Astrocyte (in vitro differentiated cells and primary cell): ENCODE measurements around the gene RASGRF2. TPM values are rescaled to one million over a fixed set of nuclear protein-coding genes. Genes with fewer than 3 reads are reported as not detected.

ENCODE experiments used
- DNase-seq: peaks from one replicate; pipeline ENCODE4 v3.0.0-alpha.2; 2010; ENCODE audit warnings: low read depth
- FAIRE-seq: peaks from 2 replicates; lab custom pipeline; 2011; peaks lifted over from hg19 to GRCh38; lab: Jason Lieb, UNC
- H2AFZ ChIP-seq: 2 replicates; pipeline ENCODE4 v1.6.0; 2012; ENCODE audit warnings: low read depth, low read length, inconsistent platforms
- H3K27ac ChIP-seq: 2 replicates; pipeline ENCODE4 v1.5.1; 2011; ENCODE audit warnings: low read depth, low read length, inconsistent platforms
- H3K27me3 ChIP-seq: 2 replicates; pipeline ENCODE4 v1.6.0; 2011; ENCODE audit warnings: low read length, inconsistent platforms; ENCODE audit not compliant: insufficient read depth
- H3K36me3 ChIP-seq: 2 replicates; pipeline ENCODE4 v1.5.1; 2011; ENCODE audit warnings: low read length, inconsistent platforms; ENCODE audit not compliant: insufficient read depth
- H3K4me1 ChIP-seq: 2 replicates; pipeline ENCODE4 v1.5.1; 2011; ENCODE audit warnings: low read length, inconsistent platforms; ENCODE audit not compliant: insufficient read depth
- H3K4me2 ChIP-seq: 2 replicates; pipeline ENCODE4 v1.6.0; 2012; ENCODE audit warnings: low read length, inconsistent platforms
- H3K4me3 ChIP-seq: 2 replicates; pipeline ENCODE4 v1.5.1; 2011; ENCODE audit warnings: low read depth, mild to moderate bottlenecking, low read length, inconsistent platforms; ENCODE audit not compliant: insufficient read depth
- H3K79me2 ChIP-seq: 2 replicates; pipeline ENCODE4 v1.6.0; 2012; ENCODE audit warnings: mild to moderate bottlenecking, low read length, inconsistent platforms; ENCODE audit not compliant: insufficient read depth
- H3K9ac ChIP-seq: 2 replicates; pipeline ENCODE4 v1.6.0; 2012; ENCODE audit warnings: mild to moderate bottlenecking, low read length, inconsistent platforms
- H3K9me3 ChIP-seq: 2 replicates; pipeline ENCODE4 v1.5.1; 2012; ENCODE audit warnings: low read depth, mild to moderate bottlenecking, low read length, inconsistent platforms; ENCODE audit not compliant: insufficient read depth
- H4K20me1 ChIP-seq: 2 replicates; pipeline ENCODE4 v1.6.0; 2012; ENCODE audit warnings: low read length, inconsistent platforms; ENCODE audit not compliant: insufficient read depth
- H3K27ac Mint-ChIP-seq: one replicate; pipeline ENCODE4 v1.8.0; 2021; ENCODE audit warnings: mild to moderate bottlenecking, mixed read lengths; ENCODE audit not compliant: unreplicated experiment
- H3K27me3 Mint-ChIP-seq: one replicate; pipeline ENCODE4 v1.8.0; 2021; ENCODE audit warnings: low read depth, mixed read lengths; ENCODE audit not compliant: unreplicated experiment
- H3K36me3 Mint-ChIP-seq: one replicate; pipeline ENCODE4 v1.8.0; 2021; ENCODE audit warnings: low read depth, mixed read lengths; ENCODE audit not compliant: unreplicated experiment
- H3K4me1 Mint-ChIP-seq: one replicate; pipeline ENCODE4 v1.8.0; 2021; ENCODE audit warnings: low read depth, mixed read lengths; ENCODE audit not compliant: unreplicated experiment
- H3K4me3 Mint-ChIP-seq: one replicate; pipeline ENCODE4 v1.8.0; 2021; ENCODE audit warnings: mild to moderate bottlenecking, moderate library complexity, mixed read lengths; ENCODE audit not compliant: unreplicated experiment
- H3K9me3 Mint-ChIP-seq: one replicate; pipeline ENCODE4 v1.8.0; 2021; ENCODE audit warnings: mild to moderate bottlenecking, mixed read lengths; ENCODE audit not compliant: unreplicated experiment
- CTCF ChIP-seq: IDR thresholded peaks from 2 replicates; pipeline ENCODE4 v1.5.1; 2011; ENCODE audit warnings: low read depth, mild to moderate bottlenecking, inconsistent platforms, low read length, moderate library complexity; ENCODE audit not compliant: insufficient read depth
- EZH2 ChIP-seq: IDR thresholded peaks from 2 replicates; pipeline ENCODE4 v1.6.1; 2012; ENCODE audit warnings: mild to moderate bottlenecking, low read length, inconsistent platforms; ENCODE audit not compliant: insufficient read depth
- total RNA-seq: library from RNA; stranded (reverse); gene quantifications from 2 replicates; pipeline ENCODE4 v1.2.1, GENCODE V29; 2021

The RASGRF2 gene
- total RNA-seq, 1 donor from 2014 or later = 8.0 TPM

DNA sequence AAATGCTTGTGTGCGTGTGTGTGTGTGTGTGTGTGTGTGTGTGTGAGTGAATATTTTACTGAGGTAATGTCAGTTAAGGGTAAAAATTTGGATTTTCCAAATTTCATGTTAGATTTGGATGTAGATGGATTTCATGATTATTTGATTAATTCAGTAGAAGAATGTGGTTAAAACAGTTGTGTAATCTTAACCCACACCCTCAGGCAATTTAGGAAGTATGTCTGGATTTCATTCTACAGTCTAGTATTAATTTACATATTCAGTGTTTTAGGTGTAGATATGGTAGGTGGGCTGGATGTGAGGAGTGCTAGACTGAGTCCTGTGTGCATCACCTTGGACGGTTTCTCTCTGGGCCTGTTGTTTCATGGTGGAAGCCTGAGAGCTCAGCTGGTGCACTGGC, 173.9 kb downstream of the RASGRF2 start:
- peaks cover 2% of the 10 kb centered on the region for H3K36me3 Mint-ChIP-seq
- no peaks in the 10 kb centered on the region for H3K36me3 ChIP-seq
- H3K4me1 Mint-ChIP-seq = no peaks in the 10 kb centered on the region
- peaks cover 5% of the 10 kb centered on the region for H3K27me3 Mint-ChIP-seq
- no peak overlapping the region for H3K27ac Mint-ChIP-seq
- no peaks in the 10 kb centered on the region for H3K4me1 ChIP-seq
- no peaks in the 10 kb centered on the region for H3K79me2 ChIP-seq
- no peak overlapping the region for H3K9ac ChIP-seq
- no peaks in the 10 kb centered on the region for H4K20me1 ChIP-seq
- DNase-seq = no peak
- H3K9me3 ChIP-seq = no peaks in the 10 kb centered on the region
- no peak overlapping the region for H3K4me3 ChIP-seq
- no peak overlapping the region for H2AFZ ChIP-seq
- no peak for TF ChIP-seq CTCF
- no peak for TF ChIP-seq EZH2
- H3K9me3 Mint-ChIP-seq = peaks cover 3% of the 10 kb centered on the region
- H3K4me2 ChIP-seq = no peak overlapping the region
- H3K4me3 Mint-ChIP-seq = no peak overlapping the region
- no peak for FAIRE-seq
- no peak overlapping the region for H3K27ac ChIP-seq
- H3K27me3 ChIP-seq = no peaks in the 10 kb centered on the region

GRCh38 chr5:81134566-81134965, 174.4 kb downstream of the RASGRF2 start:
- TF ChIP-seq CTCF (no peak), EZH2 (no peak)
- Histone ChIP-seq H3K4me3 (no peak overlapping the region), H3K79me2 (no peaks in the 10 kb centered on the region), H3K27me3 (no peaks in the 10 kb centered on the region), H3K27ac (no peak overlapping the region), H3K9me3 (no peaks in the 10 kb centered on the region), H3K4me2 (no peak overlapping the region), H2AFZ (no peak overlapping the region), H3K9ac (no peak overlapping the region), H4K20me1 (no peaks in the 10 kb centered on the region), H3K4me1 (no peaks in the 10 kb centered on the region), H3K36me3 (no peaks in the 10 kb centered on the region)
- FAIRE-seq (no peak), DNase-seq (no peak)
- Mint-ChIP-seq H3K9me3 (peaks cover 3% of the 10 kb centered on the region), H3K4me1 (no peaks in the 10 kb centered on the region), H3K27ac (no peak overlapping the region), H3K27me3 (peaks cover 5% of the 10 kb centered on the region), H3K36me3 (peaks cover 2% of the 10 kb centered on the region), H3K4me3 (no peak overlapping the region)

GRCh38 chr5:81136557-81136956, 176.4 kb downstream of the RASGRF2 start:
- no peak overlapping the region for H3K4me2 ChIP-seq
- FAIRE-seq (no peak), DNase-seq (no peak)
- H2AFZ ChIP-seq = no peak overlapping the region
- peaks cover 3% of the 10 kb centered on the region for H3K36me3 ChIP-seq
- no peaks in the 10 kb centered on the region for H3K79me2 ChIP-seq
- H3K9ac ChIP-seq = no peak overlapping the region
- H3K27me3 ChIP-seq = no peaks in the 10 kb centered on the region
- Mint-ChIP-seq H3K4me3 (no peak overlapping the region), H3K27me3 (peaks cover 2% of the 10 kb centered on the region), H3K9me3 (peaks cover 3% of the 10 kb centered on the region), H3K36me3 (peaks cover 2% of the 10 kb centered on the region), H3K27ac (no peak overlapping the region), H3K4me1 (no peaks in the 10 kb centered on the region)
- TF ChIP-seq CTCF (no peak), EZH2 (no peak)
- peaks cover 1% of the 10 kb centered on the region for H4K20me1 ChIP-seq
- H3K4me3 ChIP-seq = no peak overlapping the region
- no peaks in the 10 kb centered on the region for H3K9me3 ChIP-seq
- H3K27ac ChIP-seq = no peak overlapping the region
- peaks cover 8% of the 10 kb centered on the region for H3K4me1 ChIP-seq
